ENCODE measurements around the gene KRTAP12-1.

GRCh38 chr21:44701023-44701400, 19.0 kb upstream of the KRTAP12-1 start:
- TF ChIP-seq SIN3A (IDR thresholded peaks at IDR 0.05; ENCODE audit: borderline replicate concordance, insufficient read depth, low read length) (no peak), TAF1 (IDR thresholded peaks at IDR 0.05; ENCODE audit: borderline replicate concordance, insufficient read depth, low read length) (no peak), POLR2AphosphoS5 (IDR thresholded peaks at IDR 0.05; ENCODE audit: low read depth, low read length) (no peak)

Data from PFSK-1 (cell line).